Loucy (cell line): Measurements from ENCODE around the gene CASK.

Experiments
- CTCF ChIP-seq: fragments of 200-600 bp; sonication (generic); conservative IDR thresholded peaks from 2 replicates; pipeline ENCODE4 v1.5.1; 2014; ENCODE audit warnings: mild to moderate bottlenecking, antibody characterized with exemption, low read length
- EZH2phosphoT487 ChIP-seq: fragments of 200-600 bp; IDR thresholded peaks from 2 replicates; pipeline ENCODE4 v1.6.1; 2018; ENCODE audit warnings: antibody characterized with exemption, mild to moderate bottlenecking, moderate library complexity, borderline replicate concordance

- TF ChIP-seq CTCF = no peak
- TF ChIP-seq EZH2phosphoT487 = no peak
Measured at GRCh38 chrX:41468647-41469323, 454.6 kb downstream of the CASK start.
